NCI-H1436 treated with DMSO at 0.1 percent for 48 hours (cell line): ENCODE data around the gene PPM1N.

Experiments used
- DNase-seq: peaks from one replicate; lab custom pipeline; 2025; lab: John Stamatoyannopoulos, UW

Gene PPM1N

DNA sequence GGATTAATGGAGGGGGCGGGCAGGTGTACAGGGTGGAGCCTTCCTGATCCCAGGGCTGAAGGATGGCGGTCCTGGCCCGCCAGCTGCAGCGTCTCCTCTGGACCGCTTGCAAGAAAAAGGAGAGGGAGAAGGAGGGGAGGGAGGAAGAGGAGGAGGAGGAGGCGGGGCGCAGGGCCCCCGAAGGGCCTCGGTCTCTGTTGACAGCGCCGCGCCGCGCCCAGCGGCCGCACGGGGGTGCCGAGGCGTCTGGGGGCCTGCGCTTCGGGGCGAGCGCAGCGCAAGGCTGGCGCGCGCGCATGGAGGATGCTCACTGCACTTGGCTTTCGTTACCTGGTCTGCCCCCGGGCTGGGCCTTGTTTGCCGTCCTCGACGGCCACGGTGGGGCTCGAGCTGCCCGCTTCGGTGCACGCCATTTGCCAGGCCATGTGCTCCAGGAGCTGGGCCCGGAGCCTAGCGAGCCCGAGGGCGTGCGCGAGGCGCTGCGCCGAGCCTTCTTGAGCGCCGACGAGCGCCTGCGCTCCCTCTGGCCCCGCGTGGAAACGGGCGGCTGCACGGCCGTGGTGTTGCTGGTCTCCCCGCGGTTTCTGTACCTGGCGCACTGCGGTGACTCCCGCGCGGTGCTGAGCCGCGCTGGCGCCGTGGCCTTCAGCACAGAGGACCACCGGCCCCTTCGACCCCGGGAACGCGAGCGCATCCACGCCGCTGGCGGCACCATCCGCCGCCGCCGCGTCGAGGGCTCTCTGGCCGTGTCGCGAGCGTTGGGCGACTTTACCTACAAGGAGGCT, at the start of gene PPM1N:
Gene PPM1N (plus strand): TSS at position 33 of the 785 bp plus-strand sequence. CDS start 30 bp downstream, at position 63.
- no peak for DNase-seq

DNA sequence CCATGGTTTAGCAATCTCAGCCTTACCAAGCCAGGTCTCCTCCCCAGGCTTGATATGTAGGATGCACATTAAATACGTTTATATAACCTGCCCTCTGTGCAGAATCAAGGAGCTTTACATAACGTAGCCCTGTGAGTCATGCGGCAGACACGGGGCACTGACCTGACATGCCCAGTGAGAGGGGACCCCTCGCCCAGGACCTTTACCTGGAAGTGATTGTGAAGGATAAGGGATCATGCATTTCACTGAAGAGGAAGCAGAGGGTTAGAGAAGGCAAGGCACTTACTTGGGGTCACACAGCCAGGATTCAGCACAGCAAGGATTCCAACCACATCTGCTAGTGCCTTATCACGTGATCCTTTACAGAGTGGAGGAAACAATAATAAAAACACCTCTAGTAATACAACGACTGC, 49.4 kb upstream of the PPM1N start:
- no peak for DNase-seq

- no peak for DNase-seq
Measured at GRCh38 chr19:45450012-45450333, 48.3 kb upstream of the PPM1N start.

- DNase-seq = no peak
Measured at GRCh38 chr19:45451131-45451849, 47.0 kb upstream of the PPM1N start.

DNA sequence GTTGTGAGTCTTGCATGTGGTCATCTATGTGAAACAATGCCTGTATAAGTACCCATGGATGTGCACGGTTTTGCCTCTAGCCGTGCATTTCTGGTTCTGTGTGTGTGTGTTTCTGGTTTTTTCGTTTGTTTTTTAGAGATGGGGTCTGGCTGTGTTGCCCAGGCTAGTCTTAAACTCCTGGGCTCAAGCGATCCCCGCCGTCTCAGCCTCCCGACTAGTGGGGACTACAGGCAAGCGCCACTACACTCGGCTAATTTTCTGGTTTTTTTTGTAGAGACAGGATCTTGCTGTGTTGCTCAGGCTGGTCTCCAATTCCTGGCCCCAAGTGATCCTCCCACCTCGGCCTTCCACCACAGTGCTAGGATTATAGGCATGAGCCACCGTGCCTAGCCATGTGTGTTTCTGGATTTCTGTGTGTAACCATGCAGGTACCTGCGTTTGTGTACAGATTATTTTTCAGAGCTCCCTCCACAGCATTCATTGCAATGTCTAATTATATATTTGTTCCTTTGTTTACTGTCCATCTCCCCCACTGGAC, 46.3 kb upstream of the PPM1N start:
- DNase-seq = no peak

- no peak for DNase-seq
Measured at GRCh38 chr19:45455707-45456499, 42.3 kb upstream of the PPM1N start.

- no peak for DNase-seq
Measured at GRCh38 chr19:45456500-45456815, 41.8 kb upstream of the PPM1N start.

DNA sequence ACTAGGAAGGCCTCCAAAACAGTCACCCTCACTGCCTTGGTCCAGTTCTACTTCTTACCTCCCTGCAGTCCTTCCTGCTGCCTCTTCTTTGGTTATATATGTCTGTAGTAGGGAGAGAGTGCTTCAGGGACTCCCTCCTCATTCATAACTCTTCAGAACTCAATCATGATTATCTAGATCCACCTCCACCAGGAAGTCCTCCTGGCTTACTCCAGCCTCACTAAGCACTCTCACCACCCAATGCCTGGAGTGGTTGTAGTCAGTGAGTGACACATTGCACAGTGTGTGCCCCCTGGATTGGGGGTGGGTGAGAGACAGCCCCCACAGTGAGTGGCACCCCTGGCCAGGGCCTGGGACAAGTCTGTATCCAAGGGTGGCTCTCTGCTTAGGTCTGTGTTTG, 40.5 kb upstream of the PPM1N start:
- DNase-seq = no peak

- no peak for DNase-seq
Measured at GRCh38 chr19:45460807-45461347, 37.4 kb upstream of the PPM1N start.

DNA sequence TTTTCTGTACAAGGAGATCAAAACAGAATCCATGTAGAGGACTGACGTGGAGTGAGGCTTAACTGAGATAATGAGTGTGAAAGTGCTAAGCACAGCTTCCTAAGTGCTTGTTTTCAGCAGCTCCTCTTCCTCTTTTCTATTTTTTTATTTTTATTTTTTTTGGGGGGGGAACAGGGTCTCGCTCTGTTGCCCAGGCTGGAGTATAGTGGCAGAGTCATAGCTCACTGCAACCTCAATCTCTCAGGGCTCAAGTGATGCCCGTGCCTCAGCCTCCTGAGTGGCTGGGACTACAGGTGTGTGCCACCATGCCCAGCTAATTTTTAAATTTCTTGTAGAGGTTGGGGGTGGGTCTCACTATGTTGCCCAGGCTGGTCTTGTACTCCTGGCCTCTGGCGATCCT, 36.1 kb upstream of the PPM1N start:
- no peak for DNase-seq

DNA sequence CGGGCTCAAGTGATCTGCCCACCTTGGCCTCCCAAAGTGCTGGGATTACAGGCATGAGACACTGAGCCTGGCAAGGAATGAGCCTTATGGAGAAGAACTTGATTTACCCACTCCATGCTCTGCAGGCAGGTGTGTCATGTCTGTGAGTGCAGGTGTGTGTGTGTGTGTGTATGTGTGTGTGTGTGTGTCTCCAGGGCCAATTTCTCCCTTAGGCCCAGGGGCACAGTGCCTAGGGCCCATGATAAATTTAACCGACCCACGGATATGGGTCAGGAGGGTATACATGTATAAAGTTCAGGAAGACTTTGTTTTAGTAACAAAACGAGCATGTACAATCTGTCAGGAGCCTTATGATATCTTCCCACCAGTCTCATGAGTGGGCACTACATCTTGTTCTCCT, 35.0 kb upstream of the PPM1N start:
- no peak for DNase-seq

- no peak for DNase-seq
Measured at GRCh38 chr19:45464274-45464673, 34.0 kb upstream of the PPM1N start.

- DNase-seq = no peak
Measured at GRCh38 chr19:45464852-45465441, 33.3 kb upstream of the PPM1N start.

- no peak for DNase-seq
Measured at GRCh38 chr19:45467115-45467455, 31.2 kb upstream of the PPM1N start.

- peak; percentile 63 for DNase-seq
Measured at GRCh38 chr19:45467456-45468158, 30.6 kb upstream of the PPM1N start, which contains the start of gene FOSB. Gene FOSB (plus strand): TSS chr19:45467996. CDS start chr19:45468587, 591 bp downstream.

DNA sequence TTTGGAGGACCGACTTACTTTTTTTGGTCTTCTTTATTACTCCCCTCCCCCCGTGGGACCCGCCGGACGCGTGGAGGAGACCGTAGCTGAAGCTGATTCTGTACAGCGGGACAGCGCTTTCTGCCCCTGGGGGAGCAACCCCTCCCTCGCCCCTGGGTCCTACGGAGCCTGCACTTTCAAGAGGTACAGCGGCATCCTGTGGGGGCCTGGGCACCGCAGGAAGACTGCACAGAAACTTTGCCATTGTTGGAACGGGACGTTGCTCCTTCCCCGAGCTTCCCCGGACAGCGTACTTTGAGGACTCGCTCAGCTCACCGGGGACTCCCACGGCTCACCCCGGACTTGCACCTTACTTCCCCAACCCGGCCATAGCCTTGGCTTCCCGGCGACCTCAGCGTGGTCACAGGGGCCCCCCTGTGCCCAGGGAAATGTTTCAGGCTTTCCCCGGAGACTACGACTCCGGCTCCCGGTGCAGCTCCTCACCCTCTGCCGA, 30.0 kb upstream of the PPM1N start:
- DNase-seq = no peak

- no peak for DNase-seq
Measured at GRCh38 chr19:45468803-45469131, 29.5 kb upstream of the PPM1N start.

DNA sequence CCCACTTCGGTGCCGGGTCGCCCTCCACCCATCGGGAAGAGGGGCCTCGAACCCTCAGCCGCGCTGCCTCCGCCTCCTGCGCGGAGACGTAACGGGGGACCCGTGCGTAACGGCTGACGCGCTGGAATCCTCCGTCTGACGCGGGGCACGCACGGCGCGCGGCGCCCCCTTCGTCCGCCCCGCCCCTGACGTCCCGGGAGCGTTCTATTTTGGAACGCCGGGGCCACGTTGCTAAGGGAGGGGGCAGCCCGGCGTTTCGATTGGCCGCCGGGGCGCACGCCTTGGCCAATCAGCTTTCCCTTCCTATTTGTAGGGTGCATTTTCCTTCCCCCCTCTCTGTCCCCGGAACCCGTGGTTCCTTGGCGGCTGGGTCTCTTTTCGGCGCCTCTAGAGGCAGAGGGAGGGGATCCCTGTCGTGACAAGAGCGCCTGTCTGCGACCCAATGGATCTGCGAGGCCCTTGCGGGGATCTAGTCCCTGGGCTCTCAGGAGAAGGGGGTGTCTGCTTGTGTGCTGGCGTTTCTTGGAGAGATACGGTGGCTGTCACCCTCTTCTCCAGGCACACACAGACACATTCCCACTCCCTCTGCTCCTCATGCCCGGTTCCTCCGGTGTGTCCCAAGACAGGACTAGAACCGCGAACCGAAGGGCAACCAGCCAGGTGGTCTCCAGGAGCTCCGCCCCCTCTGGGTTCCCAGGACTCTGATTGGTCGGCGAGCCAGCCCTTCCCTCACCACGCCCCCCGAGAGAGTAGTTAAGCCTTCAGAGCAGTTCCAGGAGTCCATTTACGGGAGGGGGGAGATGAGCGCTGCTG, 28.9 kb upstream of the PPM1N start:
- peak; percentile 52 for DNase-seq

- DNase-seq = no peak
Measured at GRCh38 chr19:45469945-45470761, 28.1 kb upstream of the PPM1N start.

GRCh38 chr19:45470762-45471081, 27.5 kb upstream of the PPM1N start:
- DNase-seq = no peak
